ENCODE measurements around the gene MESD.

- TF ChIP-seq CTCF (conservative IDR thresholded peaks at IDR 0.05 in 1 of 2, IDR thresholded peaks at IDR 0.05 in 1 of 2; ENCODE audit: extremely low read depth in 1 of 2, insufficient read depth in 1 of 2, low read depth in 1 of 2, low read length in 2 of 2) = no peak
- no peak for TF ChIP-seq EZH2 (IDR thresholded peaks at IDR 0.05; ENCODE audit: borderline replicate concordance, low read length)
These were observed 14.7 kb downstream of the MESD start for GRCh38 chr15:80974914-80975313.
